HepG2 (cell line): ENCODE measurements around the gene RNASE4. TPM values are rescaled to one million over a fixed set of nuclear protein-coding genes. Genes with fewer than 3 reads are reported as not detected.

ENCODE experiments used
- DPF2 ChIP-seq: sonication (generic); formaldehyde crosslinking; IDR thresholded peaks from 2 replicates; pipeline ENCODE4 v1.4.0; 2020; ENCODE audit warnings: mild to moderate bottlenecking, low read depth, missing genetic modification reagents, borderline replicate concordance
- ESRRA ChIP-seq: sonication (generic); formaldehyde crosslinking; IDR thresholded peaks from 2 replicates; pipeline ENCODE4 v1.5.1; 2020; ENCODE audit warnings: mild to moderate bottlenecking, low read depth, missing genetic modification reagents
- FOXO1 ChIP-seq: sonication (generic); formaldehyde crosslinking; IDR thresholded peaks from 2 replicates; pipeline ENCODE4 v1.4.0; 2020; ENCODE audit warnings: missing genetic modification reagents
- LCORL ChIP-seq, 2 experiments: fragments of 450-650 bp in 1 of 2; sonication (generic) in 1 of 2; formaldehyde crosslinking in 1 of 2; IDR thresholded peaks; 2 replicates each; pipeline versions ENCODE4 v1.5.0 to v1.6.1; 2017 to 2020; ENCODE audit warnings: antibody characterized with exemption in 1 of 2, missing genetic modification reagents in 1 of 2
- MAFK ChIP-seq, 2 experiments: IDR thresholded peaks in 1 of 2; conservative IDR thresholded peaks in 1 of 2; 2 replicates each; pipeline ENCODE4 v1.6.1; 2011; ENCODE audit warnings: improper control_type of control experiment in 2 of 2, low read length in 2 of 2
- NFE2L1 ChIP-seq: sonication (generic); formaldehyde crosslinking; IDR thresholded peaks from 2 replicates; pipeline ENCODE4 v1.4.0; 2020; ENCODE audit warnings: missing genetic modification reagents, mild to moderate bottlenecking, borderline replicate concordance
- NR1H2 ChIP-seq: sonication (generic); formaldehyde crosslinking; IDR thresholded peaks from 2 replicates; pipeline ENCODE4 v1.8.1; 2022; ENCODE audit warnings: low read depth, missing genetic modification reagents, borderline replicate concordance
- NR2F6 ChIP-seq, 2 experiments: IDR thresholded peaks; 2 replicates each; pipeline ENCODE4 v1.6.1; 2016; ENCODE audit warnings: antibody characterized with exemption in 1 of 2, mild to moderate bottlenecking in 1 of 2
- PAXIP1 ChIP-seq: sonication (generic); formaldehyde crosslinking; conservative IDR thresholded peaks from 2 replicates; pipeline ENCODE4 v1.4.0; 2020; ENCODE audit warnings: mild to moderate bottlenecking, missing genetic modification reagents, moderate library complexity
- RCOR2 ChIP-seq: IDR thresholded peaks from 2 replicates; pipeline ENCODE4 v1.6.1; 2016; ENCODE audit warnings: missing biosample characterization, missing genetic modification reagents
- RXRB ChIP-seq: IDR thresholded peaks from 2 replicates; pipeline ENCODE4 v1.6.1; 2016; ENCODE audit warnings: borderline replicate concordance, missing genetic modification reagents, missing compliant biosample characterization
- SKIL ChIP-seq: sonication (generic); formaldehyde crosslinking; IDR thresholded peaks from 2 replicates; pipeline ENCODE4 v1.8.0; 2022; ENCODE audit warnings: missing genetic modification reagents, mild to moderate bottlenecking, moderate library complexity, borderline replicate concordance
- TCF7 ChIP-seq: sonication (generic); IDR thresholded peaks from 2 replicates; pipeline ENCODE4 v1.6.1; 2016; ENCODE audit warnings: antibody characterized with exemption, low read depth
- TERF1 ChIP-seq: sonication (generic); formaldehyde crosslinking; IDR thresholded peaks from 2 replicates; pipeline ENCODE4 v1.8.0; 2022; ENCODE audit warnings: mild to moderate bottlenecking, missing genetic modification reagents, moderate library complexity
- YEATS2 ChIP-seq: sonication (generic); formaldehyde crosslinking; IDR thresholded peaks from 2 replicates; pipeline ENCODE4 v1.4.0; 2020; ENCODE audit warnings: missing genetic modification reagents, borderline replicate concordance
- ZNF101 ChIP-seq: sonication (generic); formaldehyde crosslinking; IDR thresholded peaks from 2 replicates; pipeline ENCODE4 v1.4.0; 2020; ENCODE audit warnings: mild to moderate bottlenecking, low read depth, missing genetic modification reagents, borderline replicate concordance
- ZNF577 ChIP-seq: sonication (generic); formaldehyde crosslinking; IDR thresholded peaks from 2 replicates; pipeline ENCODE4 v1.4.0; 2020; ENCODE audit warnings: mild to moderate bottlenecking, low read depth, missing genetic modification reagents, borderline replicate concordance
- ZNF7 ChIP-seq: IDR thresholded peaks from 2 replicates; pipeline ENCODE4 v1.6.1; 2016; ENCODE audit warnings: missing biosample characterization, missing genetic modification reagents
- polyA plus RNA-seq, 8 experiments: library from polyadenylated mRNA; depleted of rRNA in 3 of 8; stranded (reverse) in 7 of 8; unstranded in 1 of 8; fragments of >200 nt; fragmentation: Illumina TruSeq in 4 of 8; extraction: Trizol in 4 of 8; gene quantifications; 2 replicates each; pipeline versions ENCODE4 v1.2.1 to v1.2.3, GENCODE V29; 2011 to 2016; ENCODE audit warnings: low read depth in 4 of 8, missing spikeins in 1 of 8, mixed read lengths in 1 of 8; ENCODE audit not compliant: insufficient read depth in 1 of 8
- total RNA-seq, 5 experiments: library from RNA; depleted of rRNA; stranded (reverse); fragments of >200 nt; fragmentation: Illumina TruSeq; extraction: Trizol; gene quantifications; 2 replicates each; pipeline ENCODE4 v1.2.3, GENCODE V29; 2016; ENCODE audit warnings: low read depth in 1 of 5
- TF ChIP-seq, protein P1 (sequence below): sonication (generic); formaldehyde crosslinking; IDR thresholded peaks from 2 replicates; pipeline ENCODE4 v1.4.0; 2020; ENCODE audit warnings: low read depth, mild to moderate bottlenecking, missing genetic modification reagents

RNASE4 gene
- total and polyA plus RNA-seq, 2 of the 13 experiments (the other 11 are each of a cell fraction or from before 2014, with no cell fraction given): 109 to 983 TPM

GRCh38 chr14:20671597-20672283 lies 12.6 kb upstream of the RNASE4 start (continued):
- TF ChIP-seq YEATS2 (peak; percentile 77; the same call in 1 of the 2 replicates), ZNF101 (CRISPR knock-in tag) (no peak), ESRRA (no peak), DPF2 (CRISPR knock-in tag) (peak; percentile 36; the same call in 1 of the 2 replicates), ZNF577 (no peak), NFE2L1 (CRISPR knock-in tag) (no peak), NR1H2 (no peak), RCOR2 (CRISPR knock-in tag) (peak; percentile 82), FOXO1 (CRISPR knock-in tag) (peak; percentile 97), ZNF7 (CRISPR knock-in tag) (no peak), TCF7 (peak; percentile 82), SKIL (peak; percentile 82), LCORL (IDR thresholded peaks at IDR 0.05) (no peak), LCORL (CRISPR knock-in tag; IDR thresholded peaks at IDR 0.05) (peak; percentile 71), MAFK (conservative IDR thresholded peaks at IDR 0.05 in 1 of 2, IDR thresholded peaks at IDR 0.05 in 1 of 2; ENCODE audit: low read length in 2 of 2) (peak; percentile 11 to 46; a peak in 2 of 4 replicates), PAXIP1 (CRISPR knock-in tag) (peak; percentile 85), NR2F6 (IDR thresholded peaks at IDR 0.05) (peak; percentile 49), NR2F6 (CRISPR knock-in tag; IDR thresholded peaks at IDR 0.05) (peak; percentile 62), RXRB (peak; percentile 94), TERF1 (CRISPR knock-in tag) (no peak)
- TF ChIP-seq, protein P1, sequence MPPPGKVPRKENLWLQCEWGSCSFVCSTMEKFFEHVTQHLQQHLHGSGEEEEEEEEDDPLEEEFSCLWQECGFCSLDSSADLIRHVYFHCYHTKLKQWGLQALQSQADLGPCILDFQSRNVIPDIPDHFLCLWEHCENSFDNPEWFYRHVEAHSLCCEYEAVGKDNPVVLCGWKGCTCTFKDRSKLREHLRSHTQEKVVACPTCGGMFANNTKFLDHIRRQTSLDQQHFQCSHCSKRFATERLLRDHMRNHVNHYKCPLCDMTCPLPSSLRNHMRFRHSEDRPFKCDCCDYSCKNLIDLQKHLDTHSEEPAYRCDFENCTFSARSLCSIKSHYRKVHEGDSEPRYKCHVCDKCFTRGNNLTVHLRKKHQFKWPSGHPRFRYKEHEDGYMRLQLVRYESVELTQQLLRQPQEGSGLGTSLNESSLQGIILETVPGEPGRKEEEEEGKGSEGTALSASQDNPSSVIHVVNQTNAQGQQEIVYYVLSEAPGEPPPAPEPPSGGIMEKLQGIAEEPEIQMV: no peak
